ENCODE data around the gene ACY1. TPM values are rescaled to one million over a fixed set of nuclear protein-coding genes. Genes with fewer than 3 reads are reported as not detected.

ACY1 gene
- total and polyA plus RNA-seq, 2 donors (not counting 3 experiments of a cell fraction or from before 2014, with no cell fraction given) = 13.4 to 32.9 TPM

- no peaks in the 10 kb centered on the region for H3K27me3 ChIP-seq (ENCODE audit: control insufficient read depth in 2 of 2, insufficient read depth in 2 of 2, low read length in 2 of 2)
- H3K79me2 ChIP-seq (ENCODE audit: control insufficient read depth, insufficient read depth, low read length) = no peaks in the 10 kb centered on the region
- DNase-seq (ENCODE audit: low read depth, low spot score) = no peak
- POLR2A ChIA-PET = no interaction called here
- H3K4me2 ChIP-seq (ENCODE audit: insufficient read depth, low read length) = no peak overlapping the region
- no peaks in the 10 kb centered on the region for H4K20me1 ChIP-seq (replicated peaks; ENCODE audit: control insufficient read depth, extremely low read depth, insufficient read depth, low read length)
- peaks cover 3% of the 10 kb centered on the region for H3K4me1 ChIP-seq (ENCODE audit: control insufficient read depth, extremely low read depth, insufficient read depth, low read length)
- H3K4me3 ChIP-seq (replicated peaks in 1 of 3; ENCODE audit: insufficient read depth in 1 of 3, low read depth in 1 of 3, low read length in 3 of 3) = no peak overlapping the region
- no TSS peak for BruUV-seq (replicated peaks)
- dilution Hi-C loops (cut with MboI; ENCODE audit: extremely low pct_ligation_motif_present, low sequenced_read_pairs) = no loop called here
- H3K9me3 ChIP-seq (replicated peaks; ENCODE audit: control insufficient read depth, insufficient read depth, low read length) = no peaks in the 10 kb centered on the region
- no peak overlapping the region for H3K9ac ChIP-seq (replicated peaks; ENCODE audit: extremely low read depth, insufficient read depth, low read length)
- intact Hi-C loops (cut with micrococcal nuclease) = no loop called here
- peak; percentile 66 for FAIRE-seq
- peak overlapping the region; percentile 63 for H2AFZ ChIP-seq (ENCODE audit: low read depth, low read length)
- no peak for TF ChIP-seq JUN (IDR thresholded peaks at IDR 0.05; ENCODE audit: borderline replicate concordance, insufficient read depth, insufficient read length, low read depth)
- TF ChIP-seq POLR2A (IDR thresholded peaks at IDR 0.05; ENCODE audit: low read depth, low read length) = no peak
- TF ChIP-seq MYC (IDR thresholded peaks at IDR 0.05; ENCODE audit: low read depth, low read length) = no peak
- CTCF ChIA-PET = interaction anchor here (0.6 to 1.8 kb wide), 11 partner anchors 9 to 100 kb away, joined by 3 to 5 read pairs (median 3); partner anchors contain the start of gene DUSP7
- H3K27ac ChIP-seq (ENCODE audit: insufficient read depth, low read depth, low read length) = no peak overlapping the region
- H3K36me3 ChIP-seq (ENCODE audit: control insufficient read depth in 2 of 2, extremely low read depth in 1 of 2, insufficient read depth in 2 of 2, low read length in 2 of 2) = no peaks in the 10 kb centered on the region
- H3K9me1 ChIP-seq (replicated peaks; ENCODE audit: control insufficient read depth, extremely low read depth, insufficient read depth, low read length) = no peaks in the 10 kb centered on the region
Observed at GRCh38 chr3:52021489-52022268, 38.3 kb downstream of the ACY1 start.

- Histone ChIP-seq H3K4me3 (replicated peaks in 1 of 3; ENCODE audit: insufficient read depth in 1 of 3, low read depth in 1 of 3, low read length in 3 of 3) (no peak overlapping the region), H3K36me3 (ENCODE audit: control insufficient read depth in 2 of 2, extremely low read depth in 1 of 2, insufficient read depth in 2 of 2, low read length in 2 of 2) (no peaks in the 10 kb centered on the region), H2AFZ (ENCODE audit: low read depth, low read length) (no peak overlapping the region), H3K79me2 (ENCODE audit: control insufficient read depth, insufficient read depth, low read length) (no peaks in the 10 kb centered on the region), H3K27ac (ENCODE audit: insufficient read depth, low read depth, low read length) (no peak overlapping the region), H3K9me1 (replicated peaks; ENCODE audit: control insufficient read depth, extremely low read depth, insufficient read depth, low read length) (no peaks in the 10 kb centered on the region), H4K20me1 (replicated peaks; ENCODE audit: control insufficient read depth, extremely low read depth, insufficient read depth, low read length) (no peaks in the 10 kb centered on the region), H3K27me3 (ENCODE audit: control insufficient read depth in 2 of 2, insufficient read depth in 2 of 2, low read length in 2 of 2) (no peaks in the 10 kb centered on the region), H3K4me1 (ENCODE audit: control insufficient read depth, extremely low read depth, insufficient read depth, low read length) (peaks cover 3% of the 10 kb centered on the region), H3K9ac (replicated peaks; ENCODE audit: extremely low read depth, insufficient read depth, low read length) (no peak overlapping the region), H3K9me3 (replicated peaks; ENCODE audit: control insufficient read depth, insufficient read depth, low read length) (no peaks in the 10 kb centered on the region), H3K4me2 (ENCODE audit: insufficient read depth, low read length) (no peak overlapping the region)
- intact Hi-C loops (cut with micrococcal nuclease) = no loop called here
- TF ChIP-seq GATA2 (IDR thresholded peaks at IDR 0.05; ENCODE audit: insufficient read depth, insufficient read length, low read depth, low read length) = no peak
- no peak for TF ChIP-seq MYC (IDR thresholded peaks at IDR 0.05; ENCODE audit: low read depth, low read length)
- no peak for TF ChIP-seq JUN (IDR thresholded peaks at IDR 0.05; ENCODE audit: borderline replicate concordance, insufficient read depth, insufficient read length, low read depth)
- TF ChIP-seq POLR2AphosphoS5 (IDR thresholded peaks at IDR 0.05; ENCODE audit: insufficient read depth, low read depth, low read length) = no peak
- TF ChIP-seq MAX (IDR thresholded peaks at IDR 0.05; ENCODE audit: insufficient read depth, insufficient read length) = no peak
- TF ChIP-seq FOS (IDR thresholded peaks at IDR 0.05; ENCODE audit: borderline replicate concordance, insufficient read depth, low read length) = no peak
- TF ChIP-seq POLR2A (IDR thresholded peaks at IDR 0.05; ENCODE audit: low read depth, low read length) = no peak
- no peak for TF ChIP-seq EZH2 (IDR thresholded peaks at IDR 0.05; ENCODE audit: borderline replicate concordance, low read depth, low read length, severe bottlenecking)
- TF ChIP-seq CTCF (IDR thresholded peaks at IDR 0.05; ENCODE audit: extremely low read depth in 1 of 2, insufficient read depth in 1 of 2, low read depth in 1 of 2, low read length in 2 of 2) = no peak
- CTCF ChIA-PET = interaction anchor here (0.7 to 1.8 kb wide), 6 partner anchors 10 to 100 kb away, joined by 3 to 5 read pairs (median 3); no protein-coding TSS in a partner anchor
- POLR2A ChIA-PET = no interaction called here
- dilution Hi-C loops (cut with MboI; ENCODE audit: extremely low pct_ligation_motif_present, low sequenced_read_pairs) = no loop called here
- no peak for DNase-seq (ENCODE audit: low read depth, low spot score)
- BruUV-seq (replicated peaks) = no TSS peak
- no peak for FAIRE-seq
Observed at GRCh38 chr3:52022323-52023100, 39.2 kb downstream of the ACY1 start.

Measured in endothelial cell of umbilical vein (primary cell).